OCI-LY7 (cell line): Measurements from ENCODE around the gene KIF19.

ENCODE experiments used
- EZH2phosphoT487 ChIP-seq: fragments of 200-600 bp; sonication (generic); IDR thresholded peaks from 2 replicates; pipeline ENCODE4 v1.6.1; 2018; ENCODE audit warnings: low read depth, borderline replicate concordance, mild to moderate bottlenecking, mixed run types, antibody characterized with exemption, low read length, moderate library complexity, mixed read lengths
- TF ChIP-seq, protein P1 (sequence below): fragments of 200-600 bp; sonication (generic); conservative IDR thresholded peaks from 2 replicates; pipeline ENCODE4 v1.5.1; 2014; ENCODE audit warnings: mild to moderate bottlenecking, antibody characterized with exemption, low read length, moderate library complexity, mixed read lengths

- TF ChIP-seq, protein P1, sequence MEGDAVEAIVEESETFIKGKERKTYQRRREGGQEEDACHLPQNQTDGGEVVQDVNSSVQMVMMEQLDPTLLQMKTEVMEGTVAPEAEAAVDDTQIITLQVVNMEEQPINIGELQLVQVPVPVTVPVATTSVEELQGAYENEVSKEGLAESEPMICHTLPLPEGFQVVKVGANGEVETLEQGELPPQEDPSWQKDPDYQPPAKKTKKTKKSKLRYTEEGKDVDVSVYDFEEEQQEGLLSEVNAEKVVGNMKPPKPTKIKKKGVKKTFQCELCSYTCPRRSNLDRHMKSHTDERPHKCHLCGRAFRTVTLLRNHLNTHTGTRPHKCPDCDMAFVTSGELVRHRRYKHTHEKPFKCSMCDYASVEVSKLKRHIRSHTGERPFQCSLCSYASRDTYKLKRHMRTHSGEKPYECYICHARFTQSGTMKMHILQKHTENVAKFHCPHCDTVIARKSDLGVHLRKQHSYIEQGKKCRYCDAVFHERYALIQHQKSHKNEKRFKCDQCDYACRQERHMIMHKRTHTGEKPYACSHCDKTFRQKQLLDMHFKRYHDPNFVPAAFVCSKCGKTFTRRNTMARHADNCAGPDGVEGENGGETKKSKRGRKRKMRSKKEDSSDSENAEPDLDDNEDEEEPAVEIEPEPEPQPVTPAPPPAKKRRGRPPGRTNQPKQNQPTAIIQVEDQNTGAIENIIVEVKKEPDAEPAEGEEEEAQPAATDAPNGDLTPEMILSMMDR: no peak
- TF ChIP-seq EZH2phosphoT487: no peak
Measured at GRCh38 chr17:74393346-74393942, 67.4 kb downstream of the KIF19 start.
